Neural cell (in vitro differentiated cells): Measurements from ENCODE around the gene NTF3.

Experiments
- MXI1 ChIP-seq: fragments of 450-650 bp; conservative IDR thresholded peaks from 2 replicates; pipeline ENCODE4 v1.6.1; 2014; ENCODE audit warnings: antibody characterized with exemption, mild to moderate bottlenecking; ENCODE audit not compliant: poor library complexity, severe bottlenecking
- SMC3 ChIP-seq: fragments of 450-650 bp; conservative IDR thresholded peaks from 2 replicates; pipeline ENCODE4 v1.6.1; 2014; ENCODE audit warnings: antibody characterized with exemption, mild to moderate bottlenecking, moderate library complexity; ENCODE audit not compliant: poor library complexity
- TAF1 ChIP-seq: IDR thresholded peaks from 2 replicates; pipeline ENCODE4 v1.6.1; 2012; ENCODE audit warnings: low read depth
- TF ChIP-seq, protein P1 (sequence below): fragments of 450-650 bp; IDR thresholded peaks from 2 replicates; pipeline ENCODE4 v1.5.1; 2014; ENCODE audit warnings: antibody characterized with exemption, mild to moderate bottlenecking, moderate library complexity; ENCODE audit not compliant: poor library complexity, severe bottlenecking
- TF ChIP-seq, protein P2 (sequence below): IDR thresholded peaks from 2 replicates; pipeline ENCODE4 v1.6.1; 2012; ENCODE audit warnings: borderline replicate concordance

DNA sequence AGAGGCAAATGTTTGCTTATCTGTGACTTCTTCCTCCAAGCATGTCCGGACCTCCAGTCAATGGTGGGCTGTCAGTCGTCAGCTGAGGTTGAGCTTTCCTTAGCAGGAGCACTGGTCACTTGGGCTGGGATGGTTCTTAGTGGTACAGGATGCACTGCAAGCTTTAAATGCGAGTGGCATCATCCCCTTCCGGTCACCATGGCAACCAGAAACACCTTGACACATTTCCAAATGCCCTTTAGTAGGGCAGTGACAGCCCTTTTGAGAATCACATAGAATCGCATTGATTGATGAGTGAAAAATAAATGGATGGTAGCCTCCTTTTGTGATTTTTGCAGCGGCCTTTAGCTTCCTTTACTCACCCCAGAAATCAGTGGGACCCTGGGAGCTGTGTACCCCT, 24.1 kb downstream of the NTF3 start:
- TF ChIP-seq, protein P1, sequence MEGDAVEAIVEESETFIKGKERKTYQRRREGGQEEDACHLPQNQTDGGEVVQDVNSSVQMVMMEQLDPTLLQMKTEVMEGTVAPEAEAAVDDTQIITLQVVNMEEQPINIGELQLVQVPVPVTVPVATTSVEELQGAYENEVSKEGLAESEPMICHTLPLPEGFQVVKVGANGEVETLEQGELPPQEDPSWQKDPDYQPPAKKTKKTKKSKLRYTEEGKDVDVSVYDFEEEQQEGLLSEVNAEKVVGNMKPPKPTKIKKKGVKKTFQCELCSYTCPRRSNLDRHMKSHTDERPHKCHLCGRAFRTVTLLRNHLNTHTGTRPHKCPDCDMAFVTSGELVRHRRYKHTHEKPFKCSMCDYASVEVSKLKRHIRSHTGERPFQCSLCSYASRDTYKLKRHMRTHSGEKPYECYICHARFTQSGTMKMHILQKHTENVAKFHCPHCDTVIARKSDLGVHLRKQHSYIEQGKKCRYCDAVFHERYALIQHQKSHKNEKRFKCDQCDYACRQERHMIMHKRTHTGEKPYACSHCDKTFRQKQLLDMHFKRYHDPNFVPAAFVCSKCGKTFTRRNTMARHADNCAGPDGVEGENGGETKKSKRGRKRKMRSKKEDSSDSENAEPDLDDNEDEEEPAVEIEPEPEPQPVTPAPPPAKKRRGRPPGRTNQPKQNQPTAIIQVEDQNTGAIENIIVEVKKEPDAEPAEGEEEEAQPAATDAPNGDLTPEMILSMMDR = no peak
- no peak for TF ChIP-seq MXI1
- TF ChIP-seq, protein P2, sequence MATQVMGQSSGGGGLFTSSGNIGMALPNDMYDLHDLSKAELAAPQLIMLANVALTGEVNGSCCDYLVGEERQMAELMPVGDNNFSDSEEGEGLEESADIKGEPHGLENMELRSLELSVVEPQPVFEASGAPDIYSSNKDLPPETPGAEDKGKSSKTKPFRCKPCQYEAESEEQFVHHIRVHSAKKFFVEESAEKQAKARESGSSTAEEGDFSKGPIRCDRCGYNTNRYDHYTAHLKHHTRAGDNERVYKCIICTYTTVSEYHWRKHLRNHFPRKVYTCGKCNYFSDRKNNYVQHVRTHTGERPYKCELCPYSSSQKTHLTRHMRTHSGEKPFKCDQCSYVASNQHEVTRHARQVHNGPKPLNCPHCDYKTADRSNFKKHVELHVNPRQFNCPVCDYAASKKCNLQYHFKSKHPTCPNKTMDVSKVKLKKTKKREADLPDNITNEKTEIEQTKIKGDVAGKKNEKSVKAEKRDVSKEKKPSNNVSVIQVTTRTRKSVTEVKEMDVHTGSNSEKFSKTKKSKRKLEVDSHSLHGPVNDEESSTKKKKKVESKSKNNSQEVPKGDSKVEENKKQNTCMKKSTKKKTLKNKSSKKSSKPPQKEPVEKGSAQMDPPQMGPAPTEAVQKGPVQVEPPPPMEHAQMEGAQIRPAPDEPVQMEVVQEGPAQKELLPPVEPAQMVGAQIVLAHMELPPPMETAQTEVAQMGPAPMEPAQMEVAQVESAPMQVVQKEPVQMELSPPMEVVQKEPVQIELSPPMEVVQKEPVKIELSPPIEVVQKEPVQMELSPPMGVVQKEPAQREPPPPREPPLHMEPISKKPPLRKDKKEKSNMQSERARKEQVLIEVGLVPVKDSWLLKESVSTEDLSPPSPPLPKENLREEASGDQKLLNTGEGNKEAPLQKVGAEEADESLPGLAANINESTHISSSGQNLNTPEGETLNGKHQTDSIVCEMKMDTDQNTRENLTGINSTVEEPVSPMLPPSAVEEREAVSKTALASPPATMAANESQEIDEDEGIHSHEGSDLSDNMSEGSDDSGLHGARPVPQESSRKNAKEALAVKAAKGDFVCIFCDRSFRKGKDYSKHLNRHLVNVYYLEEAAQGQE = no peak
- no peak for TF ChIP-seq SMC3
- no peak for TF ChIP-seq TAF1
